GM12872 (cell line): ENCODE data around the gene GPATCH8.

ENCODE experiments used
- CTCF ChIP-seq: IDR thresholded peaks from 3 replicates; pipeline ENCODE4 v1.5.1; 2011; ENCODE audit warnings: low read depth, mild to moderate bottlenecking, low read length, moderate library complexity; ENCODE audit not compliant: insufficient read depth

GPATCH8 gene

GRCh38 chr17:44381810-44382305, 121.3 kb downstream of the GPATCH8 start:
- no peak for TF ChIP-seq CTCF

GRCh38 chr17:44380767-44381166, 122.4 kb downstream of the GPATCH8 start:
- TF ChIP-seq CTCF, result no peak

- TF ChIP-seq CTCF, result no peak
Measured at GRCh38 chr17:44379887-44380286, 123.3 kb downstream of the GPATCH8 start.

GRCh38 chr17:44378171-44378705, 125.0 kb downstream of the GPATCH8 start:
- TF ChIP-seq CTCF, result no peak

- no peak for TF ChIP-seq CTCF
Measured at GRCh38 chr17:44376779-44377178, 126.4 kb downstream of the GPATCH8 start.

GRCh38 chr17:44376124-44376523, 127.1 kb downstream of the GPATCH8 start:
- TF ChIP-seq CTCF, result peak; percentile 73

GRCh38 chr17:44375196-44376017, 127.8 kb downstream of the GPATCH8 start:
- no peak for TF ChIP-seq CTCF
